ENCODE results near the gene CCDC102B.

DNA sequence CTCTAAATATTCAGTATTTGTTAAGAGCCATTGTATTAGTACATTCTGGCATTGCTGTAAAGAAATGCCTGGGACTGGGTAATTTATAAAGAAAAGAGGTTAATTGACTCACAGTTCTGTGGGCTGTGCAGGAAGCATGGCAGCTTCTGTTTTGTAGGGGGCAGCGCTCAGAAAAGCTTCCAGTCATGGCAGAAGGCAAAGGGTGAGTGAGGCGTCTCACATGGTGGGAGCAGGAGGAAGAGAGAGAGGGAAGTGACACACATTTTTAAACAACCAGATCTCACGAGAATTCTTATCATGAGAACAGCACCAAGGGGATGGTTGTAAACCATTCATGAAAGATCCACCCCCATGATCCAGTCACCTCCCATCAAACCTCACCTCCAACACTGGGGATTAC, 13.8 kb upstream of the CCDC102B start:
- TF ChIP-seq, protein P1, sequence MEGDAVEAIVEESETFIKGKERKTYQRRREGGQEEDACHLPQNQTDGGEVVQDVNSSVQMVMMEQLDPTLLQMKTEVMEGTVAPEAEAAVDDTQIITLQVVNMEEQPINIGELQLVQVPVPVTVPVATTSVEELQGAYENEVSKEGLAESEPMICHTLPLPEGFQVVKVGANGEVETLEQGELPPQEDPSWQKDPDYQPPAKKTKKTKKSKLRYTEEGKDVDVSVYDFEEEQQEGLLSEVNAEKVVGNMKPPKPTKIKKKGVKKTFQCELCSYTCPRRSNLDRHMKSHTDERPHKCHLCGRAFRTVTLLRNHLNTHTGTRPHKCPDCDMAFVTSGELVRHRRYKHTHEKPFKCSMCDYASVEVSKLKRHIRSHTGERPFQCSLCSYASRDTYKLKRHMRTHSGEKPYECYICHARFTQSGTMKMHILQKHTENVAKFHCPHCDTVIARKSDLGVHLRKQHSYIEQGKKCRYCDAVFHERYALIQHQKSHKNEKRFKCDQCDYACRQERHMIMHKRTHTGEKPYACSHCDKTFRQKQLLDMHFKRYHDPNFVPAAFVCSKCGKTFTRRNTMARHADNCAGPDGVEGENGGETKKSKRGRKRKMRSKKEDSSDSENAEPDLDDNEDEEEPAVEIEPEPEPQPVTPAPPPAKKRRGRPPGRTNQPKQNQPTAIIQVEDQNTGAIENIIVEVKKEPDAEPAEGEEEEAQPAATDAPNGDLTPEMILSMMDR (IDR thresholded peaks at IDR 0.05; ENCODE audit: insufficient read depth, low read length): no peak
- TF ChIP-seq GABPA (IDR thresholded peaks at IDR 0.05; ENCODE audit: low read depth): no peak
